ENCODE measurements around the gene YJEFN3.

DNA sequence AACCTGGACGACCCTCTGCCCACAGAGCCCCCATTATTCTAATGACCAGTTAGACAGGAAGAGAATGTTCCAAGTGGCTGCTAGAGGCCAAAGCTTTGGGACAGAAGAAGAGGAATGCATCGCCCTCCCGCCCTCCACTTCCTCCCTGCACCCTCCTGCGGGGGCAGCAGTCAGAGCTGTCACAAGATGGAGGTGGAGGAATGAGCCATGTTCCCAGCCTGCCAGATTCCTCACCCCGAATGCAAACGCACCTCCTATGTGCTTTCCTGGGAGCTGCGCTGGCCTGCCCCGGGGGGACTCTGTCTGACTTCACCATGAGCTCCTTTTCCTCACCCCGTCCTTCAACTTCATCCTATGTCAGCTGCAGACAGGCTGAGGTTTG lies 1.7 kb downstream of the YJEFN3 start:
- TF ChIP-seq, protein P1, sequence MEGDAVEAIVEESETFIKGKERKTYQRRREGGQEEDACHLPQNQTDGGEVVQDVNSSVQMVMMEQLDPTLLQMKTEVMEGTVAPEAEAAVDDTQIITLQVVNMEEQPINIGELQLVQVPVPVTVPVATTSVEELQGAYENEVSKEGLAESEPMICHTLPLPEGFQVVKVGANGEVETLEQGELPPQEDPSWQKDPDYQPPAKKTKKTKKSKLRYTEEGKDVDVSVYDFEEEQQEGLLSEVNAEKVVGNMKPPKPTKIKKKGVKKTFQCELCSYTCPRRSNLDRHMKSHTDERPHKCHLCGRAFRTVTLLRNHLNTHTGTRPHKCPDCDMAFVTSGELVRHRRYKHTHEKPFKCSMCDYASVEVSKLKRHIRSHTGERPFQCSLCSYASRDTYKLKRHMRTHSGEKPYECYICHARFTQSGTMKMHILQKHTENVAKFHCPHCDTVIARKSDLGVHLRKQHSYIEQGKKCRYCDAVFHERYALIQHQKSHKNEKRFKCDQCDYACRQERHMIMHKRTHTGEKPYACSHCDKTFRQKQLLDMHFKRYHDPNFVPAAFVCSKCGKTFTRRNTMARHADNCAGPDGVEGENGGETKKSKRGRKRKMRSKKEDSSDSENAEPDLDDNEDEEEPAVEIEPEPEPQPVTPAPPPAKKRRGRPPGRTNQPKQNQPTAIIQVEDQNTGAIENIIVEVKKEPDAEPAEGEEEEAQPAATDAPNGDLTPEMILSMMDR (IDR thresholded peaks at IDR 0.05), result no peak
- TF ChIP-seq POLR2A (IDR thresholded peaks at IDR 0.05), result no peak

All from vagina (tissue), 2 donors.